ENCODE results near the gene RNF113B. TPM values are rescaled to one million over a fixed set of nuclear protein-coding genes. Genes with fewer than 3 reads are reported as not detected.

Gene RNF113B
- total RNA-seq, 1 donor from 2014 or later: not detected

GRCh38 chr13:98144801-98145350 is 32.2 kb downstream of the RNF113B start:
- H2AFZ ChIP-seq (replicated peaks): no peak overlapping the region
- H3K4me3 ChIP-seq: peak overlapping the region; percentile 98
- peaks cover 41% of the 10 kb centered on the region for H3K4me1 ChIP-seq
- H3K79me2 ChIP-seq (ENCODE audit: low read depth): peaks cover 64% of the 10 kb centered on the region
- H4K20me1 ChIP-seq (ENCODE audit: low read depth): peaks cover 56% of the 10 kb centered on the region
- peak overlapping the region; percentile 96 for H3K4me3 Mint-ChIP-seq
- peaks cover 53% of the 10 kb centered on the region for H3F3A ChIP-seq (ENCODE audit: low read depth)
- no peaks in the 10 kb centered on the region for H3K36me3 ChIP-seq
- peaks cover 15% of the 10 kb centered on the region for H3K36me3 Mint-ChIP-seq
- no peak overlapping the region for H3K27ac Mint-ChIP-seq
- TF ChIP-seq EZH2 (IDR thresholded peaks at IDR 0.05) (no peak), EZH2phosphoT487 (IDR thresholded peaks at IDR 0.05) (no peak), CTCF (IDR thresholded peaks at IDR 0.05) (peak; percentile 40)
- H3K9me3 Mint-ChIP-seq: no peaks in the 10 kb centered on the region
- H3K27ac ChIP-seq: no peak overlapping the region
- H3K4me2 ChIP-seq: peak overlapping the region; percentile 98
- H3K9ac ChIP-seq: no peak overlapping the region
- peaks cover 23% of the 10 kb centered on the region for H3K27me3 ChIP-seq
- H3K9me3 ChIP-seq (ENCODE audit: low read depth): no peaks in the 10 kb centered on the region
- DNase-seq (ENCODE audit: low spot score): peak; percentile 81
- peaks cover 60% of the 10 kb centered on the region for H3K4me1 Mint-ChIP-seq
- H3K27me3 Mint-ChIP-seq (ENCODE audit: insufficient read depth, low read depth): peaks cover 2% of the 10 kb centered on the region

GRCh38 chr13:98144027-98144741 is 32.9 kb downstream of the RNF113B start:
- Histone ChIP-seq H3K79me2 (ENCODE audit: low read depth) (peaks cover 58% of the 10 kb centered on the region), H3F3A (ENCODE audit: low read depth) (peaks cover 53% of the 10 kb centered on the region), H3K4me3 (peak overlapping the region; percentile 98), H3K9ac (peak overlapping the region; percentile 43), H4K20me1 (ENCODE audit: low read depth) (peaks cover 54% of the 10 kb centered on the region), H3K9me3 (ENCODE audit: low read depth) (no peaks in the 10 kb centered on the region), H3K4me1 (peaks cover 41% of the 10 kb centered on the region), H3K36me3 (no peaks in the 10 kb centered on the region), H3K27me3 (peaks cover 23% of the 10 kb centered on the region), H2AFZ (replicated peaks) (peak overlapping the region; percentile 7), H3K27ac (no peak overlapping the region), H3K4me2 (peak overlapping the region; percentile 98)
- Mint-ChIP-seq H3K4me1 (peaks cover 58% of the 10 kb centered on the region), H3K27me3 (ENCODE audit: insufficient read depth, low read depth) (peaks cover 2% of the 10 kb centered on the region), H3K9me3 (no peaks in the 10 kb centered on the region), H3K4me3 (peak overlapping the region; percentile 96), H3K27ac (peak overlapping the region; percentile 90), H3K36me3 (peaks cover 12% of the 10 kb centered on the region)
- peak; percentile 34 for DNase-seq (ENCODE audit: low spot score)
- no peak for TF ChIP-seq EZH2phosphoT487 (IDR thresholded peaks at IDR 0.05)
- TF ChIP-seq EZH2 (IDR thresholded peaks at IDR 0.05): no peak
- TF ChIP-seq CTCF (IDR thresholded peaks at IDR 0.05): no peak

- DNase-seq (ENCODE audit: low spot score): peak; percentile 63
- Mint-ChIP-seq H3K4me3 (peak overlapping the region; percentile 96), H3K9me3 (no peaks in the 10 kb centered on the region), H3K36me3 (peaks cover 7% of the 10 kb centered on the region), H3K27me3 (ENCODE audit: insufficient read depth, low read depth) (peaks cover 2% of the 10 kb centered on the region), H3K27ac (no peak overlapping the region), H3K4me1 (peaks cover 55% of the 10 kb centered on the region)
- peaks cover 53% of the 10 kb centered on the region for H3F3A ChIP-seq (ENCODE audit: low read depth)
- H3K79me2 ChIP-seq (ENCODE audit: low read depth): peaks cover 53% of the 10 kb centered on the region
- peaks cover 23% of the 10 kb centered on the region for H3K27me3 ChIP-seq
- H2AFZ ChIP-seq (replicated peaks): peak overlapping the region; percentile 7
- peak; percentile 29 for TF ChIP-seq EZH2 (IDR thresholded peaks at IDR 0.05)
- TF ChIP-seq EZH2phosphoT487 (IDR thresholded peaks at IDR 0.05): no peak
- H4K20me1 ChIP-seq (ENCODE audit: low read depth): peaks cover 48% of the 10 kb centered on the region
- peak overlapping the region; percentile 98 for H3K4me3 ChIP-seq
- peak overlapping the region; percentile 32 for H3K27ac ChIP-seq
- H3K4me2 ChIP-seq: peak overlapping the region; percentile 98
- no peaks in the 10 kb centered on the region for H3K9me3 ChIP-seq (ENCODE audit: low read depth)
- no peaks in the 10 kb centered on the region for H3K36me3 ChIP-seq
- peak overlapping the region; percentile 43 for H3K9ac ChIP-seq
- H3K4me1 ChIP-seq: peaks cover 41% of the 10 kb centered on the region
Observed at GRCh38 chr13:98143601-98144026, 33.5 kb downstream of the RNF113B start.
